Measurements from ENCODE around the gene KRT20.
A peak's percentile ranks its signal among the peaks of the same experiment; 100 is the strongest.
"Not testable (repeated sequence)": the region's sequence is repeated elsewhere in the genome, so short reads cannot be mapped to it uniquely, and the experiment has no call there.

The KRT20 gene, protein sequence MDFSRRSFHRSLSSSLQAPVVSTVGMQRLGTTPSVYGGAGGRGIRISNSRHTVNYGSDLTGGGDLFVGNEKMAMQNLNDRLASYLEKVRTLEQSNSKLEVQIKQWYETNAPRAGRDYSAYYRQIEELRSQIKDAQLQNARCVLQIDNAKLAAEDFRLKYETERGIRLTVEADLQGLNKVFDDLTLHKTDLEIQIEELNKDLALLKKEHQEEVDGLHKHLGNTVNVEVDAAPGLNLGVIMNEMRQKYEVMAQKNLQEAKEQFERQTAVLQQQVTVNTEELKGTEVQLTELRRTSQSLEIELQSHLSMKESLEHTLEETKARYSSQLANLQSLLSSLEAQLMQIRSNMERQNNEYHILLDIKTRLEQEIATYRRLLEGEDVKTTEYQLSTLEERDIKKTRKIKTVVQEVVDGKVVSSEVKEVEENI

GRCh38 chr17:40884708-40885512 is at the start of gene KRT20:
KRT20 (minus strand) TSS chr17:40885242; CDS start chr17:40885185, 57 bp downstream.
- Mint-ChIP-seq H3K27me3 (peaks cover 34% of the 10 kb centered on the region), H3K4me1 (no peaks in the 10 kb centered on the region), H3K36me3 (ENCODE audit: low read depth) (no peaks in the 10 kb centered on the region), H3K27ac (no peak within 1 kb of the TSS), H3K9me3 (no peaks in the 10 kb centered on the region), H3K4me3 (no peak within 1 kb of the TSS)
- ATAC-seq: no peak
- no peak for DNase-seq

DNA sequence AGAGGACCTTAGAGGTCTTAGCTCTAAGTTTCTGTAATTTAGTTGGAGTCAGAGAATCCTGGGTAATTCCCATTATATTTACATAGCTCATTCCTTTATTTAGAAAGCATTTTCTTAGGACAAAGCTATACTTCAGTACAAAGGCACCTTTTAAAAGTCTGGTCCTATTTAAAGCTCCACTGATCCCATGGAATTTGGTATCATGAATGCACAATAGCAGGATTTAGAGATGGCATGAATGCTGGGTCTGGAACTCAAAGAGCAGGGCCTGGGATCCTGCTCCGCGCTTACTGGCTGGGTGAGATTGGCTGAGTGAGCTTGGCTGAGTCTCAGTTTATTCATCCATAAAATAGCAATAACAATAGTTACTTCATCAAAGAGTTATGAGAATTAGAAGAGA is 47.6 kb upstream of the KRT20 start:
- no peak for DNase-seq
- Mint-ChIP-seq H3K36me3 (ENCODE audit: low read depth) (no peaks in the 10 kb centered on the region), H3K27me3 (peaks cover 21% of the 10 kb centered on the region), H3K4me1 (peaks cover 4% of the 10 kb centered on the region), H3K9me3 (no peaks in the 10 kb centered on the region), H3K4me3 (no peak overlapping the region), H3K27ac (no peak overlapping the region)
- ATAC-seq: no peak

DNA sequence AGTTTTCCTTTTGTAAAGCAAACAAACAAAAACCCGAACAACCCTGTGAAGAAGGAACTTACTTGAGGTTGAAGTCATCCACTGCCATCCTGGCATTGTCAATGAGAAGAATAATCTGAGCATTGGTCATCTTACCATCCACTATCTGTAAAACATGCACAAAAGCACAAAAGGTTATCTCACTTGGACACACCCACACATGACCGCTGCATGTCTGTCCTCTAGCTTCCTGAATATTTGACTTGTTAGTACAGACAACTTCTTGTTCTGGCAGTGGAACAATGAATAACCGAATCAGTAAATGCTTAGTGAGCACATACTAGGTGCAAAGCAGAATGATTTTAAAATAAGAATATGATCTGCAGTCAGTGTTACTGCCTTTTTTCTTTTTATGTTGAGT is 46.3 kb upstream of the KRT20 start:
- no peaks in the 10 kb centered on the region for H3K36me3 Mint-ChIP-seq (ENCODE audit: low read depth)
- no peak overlapping the region for H3K27ac Mint-ChIP-seq
- H3K27me3 Mint-ChIP-seq: peaks cover 30% of the 10 kb centered on the region
- no peak overlapping the region for H3K4me3 Mint-ChIP-seq
- no peaks in the 10 kb centered on the region for H3K4me1 Mint-ChIP-seq
- no peaks in the 10 kb centered on the region for H3K9me3 Mint-ChIP-seq
- ATAC-seq (no peak), DNase-seq (no peak)

GRCh38 chr17:40926341-40926740 is 41.3 kb upstream of the KRT20 start:
- no peaks in the 10 kb centered on the region for H3K9me3 Mint-ChIP-seq
- peaks cover 30% of the 10 kb centered on the region for H3K27me3 Mint-ChIP-seq
- H3K27ac Mint-ChIP-seq: no peak overlapping the region
- no peak overlapping the region for H3K4me3 Mint-ChIP-seq
- no peaks in the 10 kb centered on the region for H3K36me3 Mint-ChIP-seq (ENCODE audit: low read depth)
- no peak for DNase-seq
- no peak for ATAC-seq
- peaks cover 1% of the 10 kb centered on the region for H3K4me1 Mint-ChIP-seq

DNA sequence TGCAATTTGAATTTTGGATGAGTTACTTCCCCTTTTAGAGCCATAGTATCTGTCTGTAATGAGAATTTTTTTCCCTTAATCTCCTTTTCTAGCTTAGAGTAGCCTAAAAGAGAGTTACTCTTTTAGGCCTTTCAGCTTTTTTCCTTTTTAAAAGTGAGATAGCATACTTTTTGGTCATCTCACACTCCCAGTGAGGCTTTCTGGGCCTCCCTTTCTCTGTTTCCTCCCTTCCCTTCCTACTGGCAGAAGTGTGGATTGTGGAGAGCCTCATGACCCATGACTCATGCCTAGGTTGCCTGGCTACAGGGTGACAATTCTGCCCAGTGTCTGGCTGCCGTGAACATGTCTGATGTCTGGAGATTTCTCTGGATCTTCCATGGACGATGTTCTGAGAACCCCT is 37.2 kb upstream of the KRT20 start:
- H3K36me3 Mint-ChIP-seq (ENCODE audit: low read depth): no peaks in the 10 kb centered on the region
- peaks cover 16% of the 10 kb centered on the region for H3K27me3 Mint-ChIP-seq
- H3K9me3 Mint-ChIP-seq: no peaks in the 10 kb centered on the region
- peaks cover 7% of the 10 kb centered on the region for H3K4me1 Mint-ChIP-seq
- ATAC-seq: peak; percentile 36
- DNase-seq: no peak
- peak overlapping the region; percentile 28 for H3K27ac Mint-ChIP-seq
- H3K4me3 Mint-ChIP-seq: no peak overlapping the region

DNA sequence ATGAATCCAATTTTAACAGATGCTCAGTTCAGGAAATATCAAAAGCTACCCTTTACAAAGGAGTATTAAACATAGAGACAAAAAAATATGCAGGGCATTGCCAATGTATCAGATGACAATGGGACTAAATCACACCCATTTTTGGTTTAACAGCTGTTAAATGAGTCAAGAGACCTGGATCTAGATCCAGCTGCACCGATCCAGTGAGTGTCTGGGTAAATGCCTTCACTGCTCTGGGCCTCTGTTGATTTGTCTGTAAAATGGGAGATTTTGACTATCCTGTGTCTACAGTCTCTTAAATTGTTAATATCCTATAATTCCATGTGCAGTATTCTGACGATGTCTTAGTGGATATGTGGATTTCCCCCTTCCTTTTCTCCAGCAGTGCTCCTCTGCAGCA is 36.0 kb upstream of the KRT20 start:
- Mint-ChIP-seq H3K4me1 (peaks cover 7% of the 10 kb centered on the region), H3K27me3 (peaks cover 7% of the 10 kb centered on the region), H3K27ac (no peak overlapping the region), H3K9me3 (no peaks in the 10 kb centered on the region), H3K36me3 (ENCODE audit: low read depth) (no peaks in the 10 kb centered on the region), H3K4me3 (no peak overlapping the region)
- DNase-seq (no peak), ATAC-seq (no peak)

- not testable (repeated sequence) for H3K9me3 Mint-ChIP-seq, ATAC-seq
Measured at GRCh38 chr17:40917116-40917515, 32.1 kb upstream of the KRT20 start.

DNA sequence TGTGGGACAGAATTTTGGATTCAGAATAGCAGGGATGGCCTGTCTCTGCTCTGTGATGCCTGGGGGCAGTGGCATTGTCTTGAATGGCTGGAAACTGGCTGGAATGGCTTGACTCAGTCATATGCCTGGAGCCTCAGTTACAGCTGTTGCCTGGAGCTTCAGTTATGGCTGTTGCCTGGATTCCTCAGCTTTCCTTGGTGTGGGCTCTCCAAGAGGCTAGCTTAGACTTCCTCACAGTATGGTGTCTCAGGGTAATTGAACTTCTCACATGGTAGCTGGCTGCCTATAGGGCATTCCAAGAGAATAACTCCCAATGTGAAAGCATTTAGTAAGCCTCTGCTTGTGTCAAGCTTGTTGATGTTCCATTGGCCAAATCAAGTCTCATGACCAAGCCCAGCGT is 31.3 kb upstream of the KRT20 start:
- H3K36me3 Mint-ChIP-seq (ENCODE audit: low read depth): no peaks in the 10 kb centered on the region
- no peak for DNase-seq
- no peaks in the 10 kb centered on the region for H3K27me3 Mint-ChIP-seq
- H3K9me3 Mint-ChIP-seq: no peaks in the 10 kb centered on the region
- H3K4me3 Mint-ChIP-seq: no peak overlapping the region
- no peak for ATAC-seq
- peaks cover 9% of the 10 kb centered on the region for H3K4me1 Mint-ChIP-seq
- no peak overlapping the region for H3K27ac Mint-ChIP-seq

More at GRCh38 chr17:40917116-40917515, 32.1 kb upstream of the KRT20 start:
- not testable (repeated sequence) for H3K27me3 Mint-ChIP-seq; H3K27ac Mint-ChIP-seq; H3K36me3 Mint-ChIP-seq (ENCODE audit: low read depth); DNase-seq; H3K4me3 Mint-ChIP-seq
- peaks cover 10% of the 10 kb centered on the region for H3K4me1 Mint-ChIP-seq

DNA sequence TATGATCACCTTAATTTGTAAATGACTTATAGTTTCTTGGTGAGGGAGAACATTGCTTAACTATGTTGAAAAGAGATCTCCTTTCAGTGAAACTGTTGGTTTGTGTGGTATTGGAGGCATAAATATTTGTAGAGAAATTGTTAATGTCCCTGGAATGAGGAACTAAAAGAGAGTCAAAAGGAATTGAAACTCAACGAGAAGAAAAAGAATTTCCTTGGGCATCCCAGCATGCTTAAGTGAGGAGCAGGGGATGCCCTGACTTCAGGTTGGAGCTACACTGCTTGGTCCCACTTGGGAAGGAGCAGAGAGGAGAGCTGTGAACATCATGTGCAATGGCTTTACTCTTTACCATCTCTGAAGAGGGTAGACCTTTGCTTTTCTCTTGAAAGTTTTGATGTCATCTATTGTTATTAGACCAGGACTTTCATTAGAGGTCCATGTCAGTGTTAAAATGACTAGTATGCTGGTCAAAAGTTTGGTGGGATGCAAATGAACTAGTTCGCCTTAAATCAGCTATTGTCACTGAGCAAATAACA is 30.7 kb upstream of the KRT20 start:
- ATAC-seq (no peak), DNase-seq (no peak)
- H3K36me3 Mint-ChIP-seq (ENCODE audit: low read depth): no peaks in the 10 kb centered on the region
- no peak overlapping the region for H3K4me3 Mint-ChIP-seq
- H3K9me3 Mint-ChIP-seq: no peaks in the 10 kb centered on the region
- H3K27me3 Mint-ChIP-seq: no peaks in the 10 kb centered on the region
- H3K27ac Mint-ChIP-seq: no peak overlapping the region
- H3K4me1 Mint-ChIP-seq: peaks cover 3% of the 10 kb centered on the region

GRCh38 chr17:40915199-40915661 is 30.2 kb upstream of the KRT20 start:
- no peaks in the 10 kb centered on the region for H3K9me3 Mint-ChIP-seq
- ATAC-seq (peak; percentile 73), DNase-seq (no peak)

DNA sequence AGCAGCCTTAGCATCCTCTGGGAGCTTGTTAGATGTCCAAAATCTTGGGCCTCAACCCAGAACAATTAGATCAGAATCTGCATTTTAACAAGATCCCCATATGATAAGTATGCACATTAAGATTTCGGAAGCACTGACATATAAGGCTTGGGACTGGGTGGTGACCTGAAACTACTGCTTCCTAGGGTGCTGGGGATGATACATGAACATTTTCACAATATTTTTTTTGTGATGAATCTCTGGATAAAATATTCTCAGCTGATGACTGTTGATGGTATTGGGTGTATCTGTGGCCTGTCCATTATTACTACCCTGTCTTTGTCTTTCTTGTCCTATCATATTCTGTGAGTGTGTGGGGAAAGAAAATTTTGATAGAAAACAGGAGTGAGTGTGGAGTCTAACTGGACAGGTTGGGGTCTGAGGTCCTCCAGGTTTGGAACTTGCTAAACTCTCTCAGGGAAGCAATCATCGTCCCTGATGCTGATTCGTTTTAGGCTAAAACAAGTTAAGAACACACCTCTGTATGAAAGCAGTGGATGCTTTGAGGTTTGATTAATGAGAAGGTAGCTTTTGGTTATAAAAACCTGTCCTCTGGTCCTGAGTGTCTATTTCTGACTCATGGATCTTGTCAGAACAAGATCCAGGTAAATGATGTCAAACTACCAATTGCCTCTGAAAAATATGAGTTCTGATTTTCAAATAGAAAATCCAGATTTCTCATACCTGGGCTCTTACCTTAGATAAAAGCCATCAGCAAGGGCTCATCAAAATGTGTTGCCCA is 29.2 kb upstream of the KRT20 start:
- no peaks in the 10 kb centered on the region for H3K36me3 Mint-ChIP-seq (ENCODE audit: low read depth)
- H3K27me3 Mint-ChIP-seq: no peaks in the 10 kb centered on the region
- no peak for ATAC-seq
- H3K4me1 Mint-ChIP-seq: peaks cover 3% of the 10 kb centered on the region
- no peak for DNase-seq
- H3K27ac Mint-ChIP-seq: no peak overlapping the region
- H3K9me3 Mint-ChIP-seq: no peaks in the 10 kb centered on the region
- H3K4me3 Mint-ChIP-seq: no peak overlapping the region

More at GRCh38 chr17:40915199-40915661, 30.2 kb upstream of the KRT20 start:
- H3K4me3 Mint-ChIP-seq: no peak overlapping the region
- no peaks in the 10 kb centered on the region for H3K27me3 Mint-ChIP-seq
- H3K27ac Mint-ChIP-seq: no peak overlapping the region
- H3K36me3 Mint-ChIP-seq (ENCODE audit: low read depth): no peaks in the 10 kb centered on the region
- H3K4me1 Mint-ChIP-seq: peaks cover 3% of the 10 kb centered on the region

DNA sequence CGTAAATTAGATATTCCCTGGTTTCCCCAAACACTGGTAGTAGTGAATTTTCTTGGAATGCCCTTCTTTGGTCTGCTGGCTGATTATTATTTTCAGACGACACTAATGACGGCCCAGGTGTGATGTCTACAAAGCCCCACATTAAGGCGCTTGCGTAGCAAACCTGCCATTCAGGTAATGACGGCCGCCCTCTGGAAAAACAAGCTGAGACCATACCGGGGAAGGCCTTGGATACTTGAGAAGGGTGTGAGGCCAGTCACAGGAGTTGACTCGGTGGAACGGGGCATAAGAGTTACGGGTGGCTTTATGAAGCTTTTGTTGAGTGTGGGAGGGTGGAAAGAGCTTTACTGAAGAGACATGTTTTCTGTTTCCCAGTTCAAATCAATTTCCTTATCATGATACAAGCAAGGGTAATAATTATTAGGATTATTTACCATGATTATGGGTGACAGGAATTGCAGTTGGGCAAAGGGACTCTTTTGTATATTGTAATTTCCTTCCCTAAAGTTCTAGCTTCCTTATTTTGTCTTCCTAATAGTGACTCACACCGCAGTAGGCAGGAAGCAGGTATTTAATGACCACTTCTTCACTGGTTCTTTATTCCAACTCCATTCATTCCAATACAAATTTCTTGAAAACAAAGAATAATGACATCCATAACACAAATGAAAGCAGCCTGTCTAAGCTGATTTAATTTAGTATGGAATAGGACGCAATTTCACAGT is 27.6 kb upstream of the KRT20 start:
- DNase-seq: no peak
- H3K4me3 Mint-ChIP-seq: no peak overlapping the region
- no peaks in the 10 kb centered on the region for H3K36me3 Mint-ChIP-seq (ENCODE audit: low read depth)
- peaks cover 15% of the 10 kb centered on the region for H3K27me3 Mint-ChIP-seq
- no peak overlapping the region for H3K27ac Mint-ChIP-seq
- peaks cover 3% of the 10 kb centered on the region for H3K4me1 Mint-ChIP-seq
- H3K9me3 Mint-ChIP-seq: no peaks in the 10 kb centered on the region
- no peak for ATAC-seq

DNA sequence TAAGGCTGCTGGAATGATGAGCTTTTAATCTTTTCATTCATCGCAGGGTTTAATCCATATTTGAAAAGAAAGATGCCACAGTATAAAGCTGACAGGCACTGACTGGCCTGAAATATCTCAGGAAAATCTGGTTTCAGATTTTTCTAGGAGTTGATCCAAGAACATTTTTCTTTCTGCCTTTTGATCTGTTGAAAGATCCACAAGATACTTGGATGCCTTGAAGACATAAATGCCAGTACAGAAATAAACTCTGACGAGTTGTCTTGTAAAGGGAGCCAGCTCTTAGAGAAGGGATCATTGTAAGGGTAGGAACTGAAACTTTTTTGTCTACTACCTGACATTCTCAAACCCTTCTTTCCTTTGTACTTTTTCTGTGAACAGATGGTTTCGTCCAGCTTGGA is 25.4 kb upstream of the KRT20 start:
- H3K27ac Mint-ChIP-seq: no peak overlapping the region
- DNase-seq (no peak), ATAC-seq (no peak)
- H3K4me1 Mint-ChIP-seq: no peaks in the 10 kb centered on the region
- peaks cover 20% of the 10 kb centered on the region for H3K27me3 Mint-ChIP-seq
- H3K9me3 Mint-ChIP-seq: no peaks in the 10 kb centered on the region
- H3K4me3 Mint-ChIP-seq: no peak overlapping the region
- no peaks in the 10 kb centered on the region for H3K36me3 Mint-ChIP-seq (ENCODE audit: low read depth)

DNA sequence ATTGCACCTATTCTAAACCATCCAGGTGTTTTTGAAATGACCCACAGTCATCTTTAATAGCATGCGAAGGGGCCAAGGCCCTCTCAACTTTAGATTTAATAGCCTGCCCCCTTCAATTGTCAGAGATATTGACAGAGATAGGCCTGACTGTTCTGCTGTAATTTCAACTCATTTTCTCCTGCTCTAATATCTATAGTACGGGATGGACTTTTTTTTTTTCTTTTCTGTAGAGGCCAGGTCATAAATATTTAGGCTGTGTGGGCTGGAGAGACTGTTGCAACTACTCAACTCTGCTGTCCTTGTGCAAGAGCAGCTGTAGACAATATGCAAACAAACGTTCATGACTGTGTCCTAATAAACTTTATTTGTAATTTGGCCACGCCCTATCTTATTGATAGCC is 24.7 kb upstream of the KRT20 start:
- Mint-ChIP-seq H3K27ac (no peak overlapping the region), H3K27me3 (peaks cover 20% of the 10 kb centered on the region)

More for the DNA sequence above, 24.7 kb upstream of the KRT20 start:
- no peak overlapping the region for H3K4me3 Mint-ChIP-seq
- DNase-seq (no peak), ATAC-seq (no peak)
- no peaks in the 10 kb centered on the region for H3K9me3 Mint-ChIP-seq
- H3K4me1 Mint-ChIP-seq: no peaks in the 10 kb centered on the region
- no peaks in the 10 kb centered on the region for H3K36me3 Mint-ChIP-seq (ENCODE audit: low read depth)
